Thyroid gland (tissue), 4 donors: Measurements from ENCODE around the gene RPN2. TPM values are rescaled to one million over a fixed set of nuclear protein-coding genes. Genes with fewer than 3 reads are reported as not detected.

ENCODE experiments used
- DNase-seq, 2 donors: peaks; one replicate each; pipeline ENCODE4 v3.0.0-alpha.2; 2019
- H3K27ac ChIP-seq, 3 donors: fragments of 200-600 bp; sonication (generic); 1 replicate in 2 of 3; 2 replicates in 1 of 3; pipeline ENCODE4 v1.5.1; 2016 to 2019; ENCODE audit warnings: mild to moderate bottlenecking in 1 of 3, moderate library complexity in 1 of 3
- H3K27me3 ChIP-seq: fragments of 200-600 bp; sonication (generic); one replicate; pipeline ENCODE4 v1.5.1; 2019
- H3K36me3 ChIP-seq, 2 donors: fragments of 200-600 bp; sonication (generic); one replicate each; pipeline ENCODE4 v1.5.1; 2016 to 2019
- H3K4me1 ChIP-seq, 2 donors: fragments of 200-600 bp; sonication (generic); one replicate each; pipeline ENCODE4 v1.5.1; 2017 to 2019
- H3K4me3 ChIP-seq, 3 donors: fragments of 200-600 bp; sonication (generic); replicated peaks in 1 of 3; 1 replicate in 2 of 3; 2 replicates in 1 of 3; pipeline ENCODE4 v1.5.1; 2016; ENCODE audit warnings: mild to moderate bottlenecking in 1 of 3
- H3K9me3 ChIP-seq: fragments of 200-600 bp; sonication (generic); one replicate; pipeline ENCODE4 v1.5.1; 2017
- CTCF ChIP-seq, 6 experiments: fragments of 200-600 bp in 3 of 6; fragments of 450-650 bp in 3 of 6; sonication (generic) in 3 of 6; IDR thresholded peaks; one replicate each; pipeline ENCODE4 v1.5.1; 2016 to 2019; ENCODE audit warnings: antibody characterized with exemption in 6 of 6, mild to moderate bottlenecking in 2 of 6, inconsistent platforms in 1 of 6, moderate library complexity in 1 of 6
- POLR2A ChIP-seq, 2 donors: fragments of 450-650 bp; IDR thresholded peaks; one replicate each; pipeline ENCODE4 v1.6.1; 2017; ENCODE audit warnings: antibody characterized with exemption in 2 of 2, mild to moderate bottlenecking in 2 of 2, moderate library complexity in 1 of 2
- WGBS, 2 donors: methylation state at CpG; one replicate each; pipeline ENCODE4 v1.1.5; 2017; 5-methylcytosine and 5-hydroxymethylcytosine counted together
- intact Hi-C: fragments of 100-400 bp; cut with DNase I; formaldehyde crosslinking; loops from one replicate; pipeline ENCODE4 v1.15.1; 2023
- total RNA-seq, 4 donors: library from RNA; depleted of rRNA; stranded (reverse); fragments of >200 nt; gene quantifications; one replicate each; pipeline ENCODE4 v1.2.3, GENCODE V29; 2016

RPN2 gene
- total RNA-seq, 4 donors from 2014 or later: 175 to 342 (median 296) TPM

- peaks cover 14 to 35% of the 10 kb centered on the region in 2 donors for H3K4me1 ChIP-seq
- DNase-seq: peak; percentile 30 to 33
- H3K36me3 ChIP-seq: peaks cover 20 to 41% of the 10 kb centered on the region in 2 donors
- 77 to 81% methylated on average over 6 of the region's 6 CpGs for WGBS, 2 donors
- intact Hi-C loops: no loop called here
- no peak overlapping the region for H3K4me3 ChIP-seq
- no peaks in the 10 kb centered on the region for H3K27me3 ChIP-seq
- H3K9me3 ChIP-seq: no peaks in the 10 kb centered on the region
- H3K27ac ChIP-seq: peak overlapping the region in 1 of 3 donors; percentile 66
- no peak for TF ChIP-seq POLR2A (IDR thresholded peaks at IDR 0.05)
- TF ChIP-seq CTCF (IDR thresholded peaks at IDR 0.05): peak; percentile 47 to 73 (median 55)
These were observed 23.3 kb downstream of the RPN2 start for GRCh38 chr20:37202267-37202943.

DNA sequence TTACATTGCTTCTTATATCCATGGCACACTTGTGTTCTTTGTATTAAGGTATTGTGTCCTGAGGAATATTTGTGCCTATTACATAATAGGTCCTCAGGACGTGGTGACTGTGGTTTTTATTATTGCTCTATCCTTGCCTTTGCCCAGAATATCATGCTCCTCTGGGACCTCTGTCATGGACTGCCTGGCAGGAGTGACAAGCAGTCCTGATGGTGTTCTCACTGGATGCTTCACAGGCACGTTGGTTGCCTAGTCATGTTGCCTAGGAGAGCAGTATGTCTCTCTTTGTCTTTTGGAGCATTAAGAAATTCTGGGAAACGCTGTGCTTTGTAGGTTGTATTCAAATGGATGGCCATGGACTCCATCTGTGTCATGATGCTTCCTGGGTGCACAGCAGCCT lies 24.9 kb downstream of the RPN2 start:
- Histone ChIP-seq H3K27me3 (no peaks in the 10 kb centered on the region), H3K4me1 (peaks cover 14 to 33% of the 10 kb centered on the region in 2 donors), H3K9me3 (no peaks in the 10 kb centered on the region), H3K4me3 (no peak overlapping the region), H3K27ac (no peak overlapping the region), H3K36me3 (peaks cover 36 to 54% of the 10 kb centered on the region in 2 donors)
- intact Hi-C loops: no loop called here
- DNase-seq: no peak
- WGBS, 2 donors: 84 to 88% methylated on average over 3 of the region's 3 CpGs
- TF ChIP-seq CTCF (IDR thresholded peaks at IDR 0.05) (no peak), POLR2A (IDR thresholded peaks at IDR 0.05) (no peak)

- intact Hi-C loops: no loop called here
- no peak overlapping the region for H3K27ac ChIP-seq
- no peaks in the 10 kb centered on the region for H3K27me3 ChIP-seq
- DNase-seq: no peak
- H3K4me3 ChIP-seq: no peak overlapping the region
- WGBS, 2 donors: 65 to 71% methylated on average over 6 of the region's 6 CpGs
- peaks cover 8 to 22% of the 10 kb centered on the region in 2 donors for H3K4me1 ChIP-seq
- no peaks in the 10 kb centered on the region for H3K9me3 ChIP-seq
- TF ChIP-seq POLR2A (IDR thresholded peaks at IDR 0.05) (no peak), CTCF (IDR thresholded peaks at IDR 0.05) (no peak)
- H3K36me3 ChIP-seq: peaks cover 41 to 59% of the 10 kb centered on the region in 2 donors
These were observed 26.0 kb downstream of the RPN2 start for GRCh38 chr20:37205130-37205529.

GRCh38 chr20:37205794-37206193 lies 26.7 kb downstream of the RPN2 start:
- Histone ChIP-seq H3K27ac (no peak overlapping the region), H3K27me3 (no peaks in the 10 kb centered on the region), H3K4me1 (peaks cover 4 to 15% of the 10 kb centered on the region in 2 donors), H3K9me3 (no peaks in the 10 kb centered on the region), H3K36me3 (peaks cover 44 to 66% of the 10 kb centered on the region in 2 donors), H3K4me3 (no peak overlapping the region)
- TF ChIP-seq CTCF (IDR thresholded peaks at IDR 0.05): no peak
- TF ChIP-seq POLR2A (IDR thresholded peaks at IDR 0.05): no peak
- no peak for DNase-seq
- intact Hi-C loops: no loop called here
- 70 to 74% methylated on average over 2 of the region's 2 CpGs for WGBS, 2 donors

GRCh38 chr20:37207171-37207570 lies 28.0 kb downstream of the RPN2 start:
- no peaks in the 10 kb centered on the region for H3K9me3 ChIP-seq
- 96 to 99% methylated on average over 11 of the region's 11 CpGs for WGBS, 2 donors
- intact Hi-C loops: no loop called here
- no peak overlapping the region for H3K4me3 ChIP-seq
- H3K4me1 ChIP-seq: peaks cover 1 to 2% of the 10 kb centered on the region in 2 donors
- peaks cover 58 to 80% of the 10 kb centered on the region in 2 donors for H3K36me3 ChIP-seq
- no peak for DNase-seq
- H3K27ac ChIP-seq: no peak overlapping the region
- no peaks in the 10 kb centered on the region for H3K27me3 ChIP-seq
- TF ChIP-seq POLR2A (IDR thresholded peaks at IDR 0.05) (no peak), CTCF (IDR thresholded peaks at IDR 0.05) (no peak)
